ENCODE measurements around the gene FAM168A.

The FAM168A gene

GRCh38 chr11:73640592-73640991 lies 42.7 kb upstream of the FAM168A start:
- DNase-seq: no peak
- TF ChIP-seq, protein P1, sequence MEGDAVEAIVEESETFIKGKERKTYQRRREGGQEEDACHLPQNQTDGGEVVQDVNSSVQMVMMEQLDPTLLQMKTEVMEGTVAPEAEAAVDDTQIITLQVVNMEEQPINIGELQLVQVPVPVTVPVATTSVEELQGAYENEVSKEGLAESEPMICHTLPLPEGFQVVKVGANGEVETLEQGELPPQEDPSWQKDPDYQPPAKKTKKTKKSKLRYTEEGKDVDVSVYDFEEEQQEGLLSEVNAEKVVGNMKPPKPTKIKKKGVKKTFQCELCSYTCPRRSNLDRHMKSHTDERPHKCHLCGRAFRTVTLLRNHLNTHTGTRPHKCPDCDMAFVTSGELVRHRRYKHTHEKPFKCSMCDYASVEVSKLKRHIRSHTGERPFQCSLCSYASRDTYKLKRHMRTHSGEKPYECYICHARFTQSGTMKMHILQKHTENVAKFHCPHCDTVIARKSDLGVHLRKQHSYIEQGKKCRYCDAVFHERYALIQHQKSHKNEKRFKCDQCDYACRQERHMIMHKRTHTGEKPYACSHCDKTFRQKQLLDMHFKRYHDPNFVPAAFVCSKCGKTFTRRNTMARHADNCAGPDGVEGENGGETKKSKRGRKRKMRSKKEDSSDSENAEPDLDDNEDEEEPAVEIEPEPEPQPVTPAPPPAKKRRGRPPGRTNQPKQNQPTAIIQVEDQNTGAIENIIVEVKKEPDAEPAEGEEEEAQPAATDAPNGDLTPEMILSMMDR (IDR thresholded peaks at IDR 0.05; ENCODE audit: low read depth, low read length, missing control alignments): no peak
- in situ Hi-C loops (cut with HindIII; ENCODE audit: low pct_ligation_motif_present, low sequenced_read_pairs): no loop called here
- Histone ChIP-seq H3K4me3 (ENCODE audit: low read depth, low read length) (no peak overlapping the region), H3K27me3 (replicated peaks) (no peaks in the 10 kb centered on the region), H3K36me3 (replicated peaks) (no peaks in the 10 kb centered on the region), H3K27ac (no peak overlapping the region)

- in situ Hi-C loops (cut with HindIII; ENCODE audit: low pct_ligation_motif_present, low sequenced_read_pairs): no loop called here
- TF ChIP-seq, protein P1 (IDR thresholded peaks at IDR 0.05; ENCODE audit: low read depth, low read length, missing control alignments): no peak
- no peak for DNase-seq
- Histone ChIP-seq H3K27ac (no peak overlapping the region), H3K27me3 (replicated peaks) (no peaks in the 10 kb centered on the region), H3K4me3 (ENCODE audit: low read depth, low read length) (no peak overlapping the region), H3K36me3 (replicated peaks) (no peaks in the 10 kb centered on the region)
Measured at GRCh38 chr11:73637012-73637411, 39.1 kb upstream of the FAM168A start.

DNA sequence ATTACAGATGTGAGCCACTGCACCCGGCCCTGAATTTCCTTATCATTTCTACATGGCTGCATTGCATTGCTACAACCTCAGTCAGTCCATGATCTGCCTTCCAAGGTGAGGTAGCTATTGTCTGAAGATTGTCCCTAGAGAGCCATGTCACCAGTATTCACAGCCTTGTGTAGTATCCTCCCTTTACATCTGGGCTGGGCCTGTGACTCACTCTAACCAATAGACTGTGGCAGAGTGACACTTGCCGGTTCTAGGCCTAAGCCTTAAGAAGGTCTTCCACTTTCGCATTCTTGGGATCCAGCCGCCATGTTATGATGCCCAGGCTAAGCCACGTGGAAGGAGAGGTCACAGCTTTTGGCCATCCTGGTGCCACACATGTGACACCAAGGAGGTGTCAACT lies 38.3 kb upstream of the FAM168A start:
- in situ Hi-C loops (cut with HindIII; ENCODE audit: low pct_ligation_motif_present, low sequenced_read_pairs): no loop called here
- no peaks in the 10 kb centered on the region for H3K27me3 ChIP-seq (replicated peaks)
- DNase-seq: no peak

GRCh38 chr11:73635721-73636120 lies 37.8 kb upstream of the FAM168A start:
- DNase-seq: no peak
- in situ Hi-C loops (cut with HindIII; ENCODE audit: low pct_ligation_motif_present, low sequenced_read_pairs): no loop called here
- TF ChIP-seq, protein P1 (IDR thresholded peaks at IDR 0.05; ENCODE audit: low read depth, low read length, missing control alignments): no peak
- H3K4me3 ChIP-seq (ENCODE audit: low read depth, low read length): no peak overlapping the region
- no peaks in the 10 kb centered on the region for H3K27me3 ChIP-seq (replicated peaks)
- no peak overlapping the region for H3K27ac ChIP-seq
- no peaks in the 10 kb centered on the region for H3K36me3 ChIP-seq (replicated peaks)

More for the DNA sequence above, 38.3 kb upstream of the FAM168A start:
- Histone ChIP-seq H3K27ac (no peak overlapping the region), H3K4me3 (ENCODE audit: low read depth, low read length) (no peak overlapping the region), H3K36me3 (replicated peaks) (no peaks in the 10 kb centered on the region)
- TF ChIP-seq, protein P1 (IDR thresholded peaks at IDR 0.05; ENCODE audit: low read depth, low read length, missing control alignments): no peak

GRCh38 chr11:73633999-73634398 lies 36.1 kb upstream of the FAM168A start:
- H3K4me3 ChIP-seq (ENCODE audit: low read depth, low read length): no peak overlapping the region
- H3K27me3 ChIP-seq (replicated peaks): no peaks in the 10 kb centered on the region

GRCh38 chr11:73632996-73633395 lies 35.1 kb upstream of the FAM168A start:
- in situ Hi-C loops (cut with HindIII; ENCODE audit: low pct_ligation_motif_present, low sequenced_read_pairs): no loop called here
- peak; percentile 51 for DNase-seq
- H3K27me3 ChIP-seq (replicated peaks): no peaks in the 10 kb centered on the region
- H3K36me3 ChIP-seq (replicated peaks): no peaks in the 10 kb centered on the region
- TF ChIP-seq, protein P1 (IDR thresholded peaks at IDR 0.05; ENCODE audit: low read depth, low read length, missing control alignments): no peak
- H3K27ac ChIP-seq: no peak overlapping the region
- no peak overlapping the region for H3K4me3 ChIP-seq (ENCODE audit: low read depth, low read length)

More at GRCh38 chr11:73633999-73634398, 36.1 kb upstream of the FAM168A start:
- DNase-seq: no peak
- in situ Hi-C loops (cut with HindIII; ENCODE audit: low pct_ligation_motif_present, low sequenced_read_pairs): no loop called here
- Histone ChIP-seq H3K36me3 (replicated peaks) (no peaks in the 10 kb centered on the region), H3K27ac (no peak overlapping the region)
- TF ChIP-seq, protein P1 (IDR thresholded peaks at IDR 0.05; ENCODE audit: low read depth, low read length, missing control alignments): no peak

Measured in brain microvascular endothelial cell (primary cell).